BE2C (cell line): ENCODE data around the gene ADAM30.
A peak's percentile ranks its signal among the peaks of the same experiment; 100 is the strongest.

Experiments used
- DNase-seq: peaks from one replicate; pipeline ENCODE4 v3.0.0-alpha.2; 2020
- H3K27me3 ChIP-seq: fragments of 250-450 bp; sonication (Bioruptor Pico); 2 replicates; pipeline ENCODE4 v1.5.1; 2020; ENCODE audit warnings: mild to moderate bottlenecking
- H3K36me3 ChIP-seq: fragments of 250-450 bp; sonication (Bioruptor Pico); 2 replicates; pipeline ENCODE4 v1.5.1; 2020; ENCODE audit warnings: mild to moderate bottlenecking
- H3K4me1 ChIP-seq: fragments of 250-450 bp; sonication (Bioruptor Pico); 2 replicates; pipeline ENCODE4 v1.5.1; 2020
- H3K4me3 ChIP-seq: 2 replicates; pipeline ENCODE4 v1.5.1; 2011; ENCODE audit warnings: low read depth, low read length
- H3K9me3 ChIP-seq: fragments of 250-450 bp; sonication (Bioruptor Pico); 2 replicates; pipeline ENCODE4 v1.5.1; 2020
- TF ChIP-seq, protein P1 (sequence below): IDR thresholded peaks from 2 replicates; pipeline ENCODE4 v1.5.1; 2012; ENCODE audit warnings: mild to moderate bottlenecking, low read depth, low read length

Gene ADAM30

GRCh38 chr1:119885903-119886783 lies 10.2 kb downstream of the ADAM30 start:
- H3K9me3 ChIP-seq, result no peaks in the 10 kb centered on the region
- peaks cover 16% of the 10 kb centered on the region for H3K27me3 ChIP-seq
- TF ChIP-seq, protein P1, sequence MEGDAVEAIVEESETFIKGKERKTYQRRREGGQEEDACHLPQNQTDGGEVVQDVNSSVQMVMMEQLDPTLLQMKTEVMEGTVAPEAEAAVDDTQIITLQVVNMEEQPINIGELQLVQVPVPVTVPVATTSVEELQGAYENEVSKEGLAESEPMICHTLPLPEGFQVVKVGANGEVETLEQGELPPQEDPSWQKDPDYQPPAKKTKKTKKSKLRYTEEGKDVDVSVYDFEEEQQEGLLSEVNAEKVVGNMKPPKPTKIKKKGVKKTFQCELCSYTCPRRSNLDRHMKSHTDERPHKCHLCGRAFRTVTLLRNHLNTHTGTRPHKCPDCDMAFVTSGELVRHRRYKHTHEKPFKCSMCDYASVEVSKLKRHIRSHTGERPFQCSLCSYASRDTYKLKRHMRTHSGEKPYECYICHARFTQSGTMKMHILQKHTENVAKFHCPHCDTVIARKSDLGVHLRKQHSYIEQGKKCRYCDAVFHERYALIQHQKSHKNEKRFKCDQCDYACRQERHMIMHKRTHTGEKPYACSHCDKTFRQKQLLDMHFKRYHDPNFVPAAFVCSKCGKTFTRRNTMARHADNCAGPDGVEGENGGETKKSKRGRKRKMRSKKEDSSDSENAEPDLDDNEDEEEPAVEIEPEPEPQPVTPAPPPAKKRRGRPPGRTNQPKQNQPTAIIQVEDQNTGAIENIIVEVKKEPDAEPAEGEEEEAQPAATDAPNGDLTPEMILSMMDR, result peak; percentile 90
- no peaks in the 10 kb centered on the region for H3K4me1 ChIP-seq
- no peak overlapping the region for H3K4me3 ChIP-seq
- peak; percentile 65 for DNase-seq
- H3K36me3 ChIP-seq, result no peaks in the 10 kb centered on the region

GRCh38 chr1:119884711-119885110 lies 11.6 kb downstream of the ADAM30 start:
- Histone ChIP-seq H3K9me3 (no peaks in the 10 kb centered on the region), H3K27me3 (peaks cover 11% of the 10 kb centered on the region), H3K4me1 (no peaks in the 10 kb centered on the region), H3K36me3 (no peaks in the 10 kb centered on the region), H3K4me3 (no peak overlapping the region)
- DNase-seq, result no peak
- TF ChIP-seq, protein P1, result no peak

GRCh38 chr1:119883826-119884225 lies 12.5 kb downstream of the ADAM30 start:
- DNase-seq, result no peak

GRCh38 chr1:119882132-119883049 lies 13.9 kb downstream of the ADAM30 start:
- Histone ChIP-seq H3K4me3 (no peak overlapping the region), H3K36me3 (no peaks in the 10 kb centered on the region), H3K4me1 (no peaks in the 10 kb centered on the region), H3K9me3 (no peaks in the 10 kb centered on the region), H3K27me3 (peaks cover 11% of the 10 kb centered on the region)
- TF ChIP-seq, protein P1, result no peak
- no peak for DNase-seq

More at GRCh38 chr1:119883826-119884225, 12.5 kb downstream of the ADAM30 start:
- peaks cover 11% of the 10 kb centered on the region for H3K27me3 ChIP-seq
- TF ChIP-seq, protein P1, result no peak
- no peaks in the 10 kb centered on the region for H3K9me3 ChIP-seq
- H3K4me3 ChIP-seq, result no peak overlapping the region
- no peaks in the 10 kb centered on the region for H3K36me3 ChIP-seq
- no peaks in the 10 kb centered on the region for H3K4me1 ChIP-seq

DNA sequence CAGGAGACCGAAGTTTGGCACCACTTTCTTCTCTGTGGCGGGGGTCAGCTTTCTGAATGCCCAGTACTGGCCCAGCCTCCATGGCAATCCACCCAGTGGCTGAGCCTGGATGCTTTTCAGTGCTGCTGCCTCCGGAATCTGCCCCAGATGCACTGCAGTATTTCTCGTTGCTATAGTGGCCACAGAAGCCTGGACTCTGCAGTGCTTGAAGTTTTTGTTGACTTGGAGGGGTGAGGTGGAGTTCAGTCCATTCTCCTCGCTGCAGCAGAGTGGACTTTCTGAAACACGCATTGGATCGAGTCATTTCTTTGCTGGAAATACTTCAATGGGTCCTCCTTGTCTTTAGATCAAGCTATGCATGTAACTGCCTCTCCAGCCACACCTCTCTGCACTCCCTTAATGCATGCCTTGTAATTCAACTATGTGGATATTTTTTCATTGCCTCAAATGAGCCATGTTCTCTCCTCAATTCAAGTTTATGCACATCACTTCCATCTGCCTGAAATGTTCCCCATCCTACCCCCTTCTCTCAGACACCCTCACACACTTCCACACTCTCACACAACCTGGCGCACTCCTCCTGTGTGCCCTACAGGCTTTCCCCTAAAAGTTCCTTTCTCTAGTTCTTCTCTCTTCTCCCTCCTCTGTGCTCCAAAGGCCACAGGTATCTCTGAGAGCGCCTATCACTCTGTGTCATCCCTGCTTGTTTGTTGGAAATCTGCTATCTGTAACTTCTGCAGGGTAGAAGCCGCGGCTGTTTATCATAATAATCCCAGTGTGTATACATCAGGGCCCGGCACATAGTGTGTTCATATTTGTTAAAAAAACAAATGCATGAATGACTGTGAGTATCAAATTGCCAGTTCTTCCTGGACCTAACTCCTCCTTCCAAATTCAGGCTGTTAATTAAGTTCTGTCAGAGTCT lies 16.5 kb downstream of the ADAM30 start:
- Histone ChIP-seq H3K4me3 (no peak overlapping the region), H3K9me3 (no peaks in the 10 kb centered on the region), H3K36me3 (no peaks in the 10 kb centered on the region), H3K27me3 (peaks cover 11% of the 10 kb centered on the region), H3K4me1 (no peaks in the 10 kb centered on the region)
- TF ChIP-seq, protein P1, result no peak
- DNase-seq, result no peak
